Stomach (tissue), 9 donors: ENCODE results near the gene PPAN. TPM values are rescaled to one million over a fixed set of nuclear protein-coding genes. Genes with fewer than 3 reads are reported as not detected.

Source experiments
- DNase-seq, 2 donors: peaks; one replicate each; pipeline versions ENCODE4 v3.0.0 to v3.0.0-alpha.2; 2013 to 2019
- H3K27ac ChIP-seq, 5 donors: fragments of 200-600 bp in 4 of 5; sonication (generic) in 4 of 5; one replicate each; pipeline ENCODE4 v1.5.1; 2013 to 2019; ENCODE audit warnings: mild to moderate bottlenecking in 1 of 5, moderate library complexity in 1 of 5
- H3K27me3 ChIP-seq, 3 donors: fragments of 200-600 bp; sonication (generic); one replicate each; pipeline ENCODE4 v1.5.1; 2017 to 2019; ENCODE audit warnings: mixed run types in 1 of 3
- H3K36me3 ChIP-seq, 4 donors: fragments of 200-600 bp; sonication (generic); 1 replicate in 3 of 4; 2 replicates in 1 of 4; pipeline ENCODE4 v1.5.1; 2016 to 2019
- H3K4me1 ChIP-seq, 4 donors: fragments of 200-600 bp; sonication (generic); one replicate each; pipeline ENCODE4 v1.5.1; 2016 to 2019
- H3K4me3 ChIP-seq, 4 donors: fragments of 200-600 bp; sonication (generic) in 3 of 4; one replicate each; pipeline ENCODE4 v1.5.1; 2016 to 2019; ENCODE audit warnings: mild to moderate bottlenecking in 1 of 4
- H3K9me3 ChIP-seq, 4 donors: fragments of 200-600 bp; sonication (generic); one replicate each; pipeline ENCODE4 v1.5.1; 2016 to 2019
- CTCF ChIP-seq, 7 experiments: fragments of 450-650 bp in 4 of 7; fragments of 200-600 bp in 3 of 7; sonication (generic) in 3 of 7; IDR thresholded peaks; one replicate each; pipeline ENCODE4 v1.5.1; 2016 to 2019; ENCODE audit warnings: antibody characterized with exemption in 7 of 7, control low read depth in 2 of 7, mild to moderate bottlenecking in 1 of 7
- EP300 ChIP-seq: sonication (generic); formaldehyde crosslinking; IDR thresholded peaks from one replicate; pipeline ENCODE4 v1.6.1; 2017; ENCODE audit warnings: antibody characterized with exemption
- POLR2A ChIP-seq, 4 donors: fragments of 450-650 bp; IDR thresholded peaks; one replicate each; pipeline ENCODE4 v1.6.1; 2016; ENCODE audit warnings: antibody characterized with exemption in 4 of 4, control low read depth in 2 of 4, mild to moderate bottlenecking in 1 of 4, moderate library complexity in 1 of 4
- POLR2AphosphoS5 ChIP-seq, 3 donors: sonication (generic); formaldehyde crosslinking; IDR thresholded peaks; one replicate each; pipeline ENCODE4 v1.6.1; 2016; ENCODE audit warnings: antibody characterized with exemption in 3 of 3
- WGBS, 5 donors: extraction: QIAGEN DNeasy Blood & Tissue Kit in 3 of 5; methylation state at CpG; one replicate each; pipeline versions ENCODE4 v1.1.5 to v1.1.7; 2013 to 2018; 5-methylcytosine and 5-hydroxymethylcytosine counted together
- intact Hi-C: fragments of 100-400 bp; cut with DNase I; formaldehyde crosslinking; loops from one replicate; pipeline ENCODE4 v1.15.1; 2023; ENCODE audit warnings: low total_unique reads
- polyA plus RNA-seq, 3 donors: library from polyadenylated mRNA; stranded (reverse); fragments of 200-250 nt; gene quantifications; one replicate each; pipeline ENCODE4 v1.2.3, GENCODE V29; 2013
- total RNA-seq, 5 donors: library from RNA; depleted of rRNA; stranded (reverse); fragments of >200 nt; gene quantifications; one replicate each; pipeline versions ENCODE4 v1.1.0 to v1.2.3, GENCODE V29; 2014 to 2016
- donor health status: healthy with polysubstance abuse.
- donor health status: Bipolar disorder and iron deficiency.
- donor health status: healthy.

The PPAN gene
- total and polyA plus RNA-seq, 8 donors, result 1.2 to 52.3 (median 34.7) TPM

GRCh38 chr19:10141973-10142372, 35.8 kb downstream of the PPAN start:
- Histone ChIP-seq H3K27ac (peak overlapping the region in 1 of 5 donors; percentile 38), H3K27me3 (no peaks in the 10 kb centered on the region), H3K4me1 (no peaks in the 10 kb centered on the region), H3K4me3 (no peak overlapping the region), H3K9me3 (no peaks in the 10 kb centered on the region), H3K36me3 (peaks cover 91 to 100% (median 100%) of the 10 kb centered on the region in 4 donors)
- TF ChIP-seq POLR2A (IDR thresholded peaks at IDR 0.05), result no peak
- TF ChIP-seq CTCF (IDR thresholded peaks at IDR 0.05), result no peak
- no peak for TF ChIP-seq POLR2AphosphoS5 (IDR thresholded peaks at IDR 0.05)
- TF ChIP-seq EP300, result no peak
- no peak for DNase-seq
- WGBS, 5 donors, result 94 to 98% (median 95%) methylated on average over 12 to 18 of the region's 18 CpGs
- intact Hi-C loops, result no loop called here

GRCh38 chr19:10142701-10143375, 36.7 kb downstream of the PPAN start:
- DNase-seq, result peak in 1 of 2 donors; percentile 43
- Histone ChIP-seq H3K27ac (peak overlapping the region in 4 of 5 donors; percentile 1 to 77 (median 46)), H3K4me3 (no peak overlapping the region), H3K36me3 (peaks cover 85 to 100% (median 100%) of the 10 kb centered on the region in 4 donors), H3K4me1 (no peaks in the 10 kb centered on the region), H3K9me3 (no peaks in the 10 kb centered on the region), H3K27me3 (no peaks in the 10 kb centered on the region)
- WGBS, 5 donors, result 73 to 84% (median 81%) methylated on average over 15 of the region's 15 CpGs
- intact Hi-C loops, result no loop called here
- TF ChIP-seq POLR2A (IDR thresholded peaks at IDR 0.05) (no peak), POLR2AphosphoS5 (IDR thresholded peaks at IDR 0.05) (no peak), EP300 (no peak), CTCF (IDR thresholded peaks at IDR 0.05) (no peak)

GRCh38 chr19:10143681-10144080, 37.5 kb downstream of the PPAN start:
- no peaks in the 10 kb centered on the region for H3K27me3 ChIP-seq
- no peak overlapping the region for H3K4me3 ChIP-seq

GRCh38 chr19:10144361-10144760, 38.2 kb downstream of the PPAN start:
- H3K36me3 ChIP-seq, result peaks cover 80 to 100% (median 100%) of the 10 kb centered on the region in 4 donors
- no peaks in the 10 kb centered on the region for H3K9me3 ChIP-seq
- no peak overlapping the region for H3K4me3 ChIP-seq
- H3K4me1 ChIP-seq, result no peaks in the 10 kb centered on the region
- no peaks in the 10 kb centered on the region for H3K27me3 ChIP-seq
- no peak for TF ChIP-seq EP300
- TF ChIP-seq CTCF (IDR thresholded peaks at IDR 0.05), result no peak
- TF ChIP-seq POLR2AphosphoS5 (IDR thresholded peaks at IDR 0.05), result no peak
- TF ChIP-seq POLR2A (IDR thresholded peaks at IDR 0.05), result no peak
- H3K27ac ChIP-seq, result no peak overlapping the region
- WGBS, 5 donors, result 80 to 93% (median 93%) methylated on average over 8 to 10 of the region's 10 CpGs
- no peak for DNase-seq
- intact Hi-C loops, result no loop called here

More at GRCh38 chr19:10143681-10144080, 37.5 kb downstream of the PPAN start:
- intact Hi-C loops, result no loop called here
- TF ChIP-seq POLR2AphosphoS5 (IDR thresholded peaks at IDR 0.05) (no peak), POLR2A (IDR thresholded peaks at IDR 0.05) (no peak), CTCF (IDR thresholded peaks at IDR 0.05) (no peak), EP300 (no peak)
- peak overlapping the region in 3 of 5 donors; percentile 1 to 77 (median 29) for H3K27ac ChIP-seq
- 82 to 95% (median 87%) methylated on average over 10 to 11 of the region's 11 CpGs for WGBS, 5 donors
- no peaks in the 10 kb centered on the region for H3K4me1 ChIP-seq
- DNase-seq, result no peak
- peaks cover 80 to 100% (median 100%) of the 10 kb centered on the region in 4 donors for H3K36me3 ChIP-seq
- no peaks in the 10 kb centered on the region for H3K9me3 ChIP-seq
